Rectal smooth muscle tissue (tissue), 1 donor: Measurements from ENCODE around the gene FAM184B.

Experiments used
- H3K27ac ChIP-seq: one replicate; pipeline ENCODE4 v1.7.0; 2013; ENCODE audit warnings: low read depth, low read length, inconsistent platforms
- H3K27me3 ChIP-seq: one replicate; pipeline ENCODE4 v1.7.0; 2013; ENCODE audit warnings: low read length; ENCODE audit not compliant: control insufficient read depth, insufficient read depth
- H3K36me3 ChIP-seq: one replicate; pipeline ENCODE4 v1.7.0; 2013; ENCODE audit warnings: low read length; ENCODE audit not compliant: control insufficient read depth, insufficient read depth
- H3K4me1 ChIP-seq: one replicate; pipeline ENCODE4 v1.7.0; 2013; ENCODE audit warnings: low read length; ENCODE audit not compliant: control insufficient read depth, insufficient read depth
- H3K4me3 ChIP-seq: one replicate; pipeline ENCODE4 v1.7.0; 2013; ENCODE audit warnings: low read length
- H3K9ac ChIP-seq: one replicate; pipeline ENCODE4 v1.7.0; 2013; ENCODE audit warnings: low read length

FAM184B gene

DNA sequence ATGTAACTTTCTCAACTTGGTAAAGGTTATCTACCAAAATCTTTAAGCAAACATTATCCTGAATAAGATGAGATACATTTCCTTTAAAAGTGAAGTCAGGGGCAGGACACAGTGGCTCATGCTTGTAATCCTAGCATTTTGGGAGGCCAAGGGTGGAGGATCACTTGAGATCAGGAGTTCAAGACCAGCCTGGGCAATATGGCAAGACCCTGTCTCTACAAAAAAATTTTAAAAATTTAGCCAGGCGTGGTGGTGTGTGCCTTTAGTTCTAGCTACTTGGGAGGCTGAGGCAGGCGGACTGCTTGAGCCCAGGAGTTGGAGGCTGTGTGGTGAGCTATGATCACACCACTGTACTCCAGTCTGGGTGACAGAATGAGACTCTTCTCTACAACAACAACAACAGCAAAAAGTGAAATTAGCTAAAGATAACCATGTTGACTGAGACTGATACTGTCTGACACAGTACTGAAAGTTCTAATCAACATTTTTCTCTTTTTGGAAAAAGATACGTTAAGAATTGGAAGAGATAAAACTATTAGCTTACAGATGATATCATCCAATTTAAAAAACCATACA lies 24.2 kb upstream of the FAM184B start:
- no peak overlapping the region for H3K9ac ChIP-seq
- H3K27me3 ChIP-seq, result no peaks in the 10 kb centered on the region
- H3K4me3 ChIP-seq, result no peak overlapping the region
- peaks cover 4% of the 10 kb centered on the region for H3K36me3 ChIP-seq
- H3K27ac ChIP-seq, result no peak overlapping the region
- H3K4me1 ChIP-seq, result peaks cover 17% of the 10 kb centered on the region

DNA sequence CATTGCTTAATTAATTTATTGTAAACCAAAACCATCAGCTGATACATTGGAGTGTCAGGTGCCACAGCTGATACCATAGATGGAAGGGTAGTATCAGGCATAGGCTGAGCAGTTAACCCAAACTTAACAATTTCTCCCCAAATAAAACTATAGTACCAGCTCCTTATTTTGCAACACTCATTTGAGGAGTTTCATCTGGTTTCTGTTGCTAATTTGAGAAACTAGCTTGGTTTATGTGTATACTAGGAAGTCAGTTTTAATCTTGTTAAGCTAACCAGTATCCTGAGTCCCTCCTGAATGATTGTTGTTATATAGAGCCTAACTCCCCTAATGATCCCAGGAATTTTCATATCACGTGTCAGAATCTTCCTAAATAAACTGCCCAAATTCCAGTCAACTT lies 16.4 kb upstream of the FAM184B start:
- Histone ChIP-seq H3K36me3 (peaks cover 2% of the 10 kb centered on the region), H3K9ac (no peak overlapping the region), H3K4me1 (no peaks in the 10 kb centered on the region), H3K4me3 (no peak overlapping the region), H3K27me3 (no peaks in the 10 kb centered on the region), H3K27ac (no peak overlapping the region)

DNA sequence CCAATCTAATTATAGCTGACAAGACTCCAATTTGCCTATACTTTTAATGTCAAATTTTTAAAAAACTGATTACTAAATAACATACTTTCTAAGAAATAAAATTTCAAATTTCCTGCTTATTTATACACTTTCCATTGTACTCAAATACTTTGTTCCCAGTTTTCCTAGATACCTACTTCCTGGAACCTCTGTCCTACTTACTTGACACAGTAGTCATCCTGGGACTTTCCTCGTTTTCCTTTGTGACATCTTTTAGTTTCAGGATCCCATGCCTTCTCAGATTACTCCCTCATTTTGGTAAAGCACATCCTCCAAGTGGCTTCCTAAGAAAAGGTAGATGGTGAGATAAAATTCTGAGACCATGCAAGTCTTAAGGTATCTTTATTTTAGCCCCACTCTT lies 13.3 kb upstream of the FAM184B start:
- H3K4me3 ChIP-seq, result no peak overlapping the region
- H3K27ac ChIP-seq, result no peak overlapping the region
- no peaks in the 10 kb centered on the region for H3K27me3 ChIP-seq
- H3K36me3 ChIP-seq, result no peaks in the 10 kb centered on the region
- no peak overlapping the region for H3K9ac ChIP-seq
- H3K4me1 ChIP-seq, result no peaks in the 10 kb centered on the region

DNA sequence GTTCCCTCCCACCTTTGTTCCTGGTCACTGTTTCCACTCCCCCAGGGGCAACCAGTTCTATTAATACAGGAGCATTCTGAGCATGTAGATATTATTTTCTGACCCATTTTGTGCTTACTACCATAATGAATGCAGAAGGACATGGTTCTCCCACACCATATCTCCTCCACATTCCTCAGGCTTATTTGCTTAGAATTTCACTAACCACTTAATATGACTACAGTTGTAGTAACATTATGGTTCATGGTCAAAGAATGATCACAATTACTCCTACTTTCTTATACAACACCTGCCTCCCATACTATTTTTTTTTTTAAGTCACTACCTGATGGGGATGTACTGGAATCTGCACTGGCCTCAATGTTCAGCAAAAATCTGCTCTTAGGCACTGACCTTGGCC lies 7.5 kb upstream of the FAM184B start:
- H3K9ac ChIP-seq, result no peak overlapping the region
- no peaks in the 10 kb centered on the region for H3K4me1 ChIP-seq

DNA sequence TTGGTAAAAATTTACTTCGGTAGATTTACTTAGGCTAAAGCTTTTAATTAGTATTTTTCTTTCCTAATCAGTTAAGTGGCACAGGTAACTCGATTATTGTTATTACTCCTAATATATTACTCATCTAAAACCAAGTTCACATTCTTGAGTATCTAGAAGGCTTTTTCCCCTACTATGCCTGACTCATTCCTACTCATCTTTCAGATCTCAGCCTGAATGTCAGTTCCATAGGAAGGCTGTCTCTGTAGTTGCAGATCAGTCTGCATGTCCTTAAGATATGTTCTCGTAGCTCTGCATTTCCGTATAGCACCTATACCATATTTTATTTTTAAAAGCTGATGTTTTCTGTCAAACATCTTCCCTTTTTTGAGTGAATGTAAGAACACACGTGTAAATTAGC lies 5.9 kb upstream of the FAM184B start:
- Histone ChIP-seq H3K4me3 (no peak overlapping the region), H3K27me3 (no peaks in the 10 kb centered on the region), H3K4me1 (no peaks in the 10 kb centered on the region), H3K36me3 (no peaks in the 10 kb centered on the region), H3K9ac (no peak overlapping the region), H3K27ac (no peak overlapping the region)

More for the DNA sequence above, 7.5 kb upstream of the FAM184B start:
- H3K36me3 ChIP-seq, result no peaks in the 10 kb centered on the region
- no peak overlapping the region for H3K4me3 ChIP-seq
- no peaks in the 10 kb centered on the region for H3K27me3 ChIP-seq
- no peak overlapping the region for H3K27ac ChIP-seq

DNA sequence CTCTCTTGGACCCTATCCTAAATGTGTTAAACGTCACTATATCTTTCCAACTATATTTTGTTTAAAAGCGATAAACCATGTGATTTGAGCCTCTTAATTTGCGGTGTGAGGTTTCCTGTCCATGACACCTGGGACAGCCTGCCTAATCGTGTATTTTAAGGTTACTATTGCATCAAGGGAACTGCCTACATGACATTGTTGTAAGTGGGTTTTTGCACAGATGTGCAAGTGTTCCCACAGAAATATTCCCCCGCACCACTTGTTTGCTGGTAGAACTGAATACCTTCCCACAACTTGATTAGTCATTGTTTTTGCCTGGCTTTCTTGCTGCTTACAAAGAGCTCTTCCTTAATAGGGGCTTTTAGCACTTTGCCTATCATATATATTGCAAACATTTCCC lies 5.1 kb upstream of the FAM184B start:
- Histone ChIP-seq H3K4me1 (no peaks in the 10 kb centered on the region), H3K36me3 (no peaks in the 10 kb centered on the region), H3K9ac (no peak overlapping the region), H3K4me3 (no peak overlapping the region), H3K27ac (no peak overlapping the region), H3K27me3 (peaks cover 6% of the 10 kb centered on the region)

DNA sequence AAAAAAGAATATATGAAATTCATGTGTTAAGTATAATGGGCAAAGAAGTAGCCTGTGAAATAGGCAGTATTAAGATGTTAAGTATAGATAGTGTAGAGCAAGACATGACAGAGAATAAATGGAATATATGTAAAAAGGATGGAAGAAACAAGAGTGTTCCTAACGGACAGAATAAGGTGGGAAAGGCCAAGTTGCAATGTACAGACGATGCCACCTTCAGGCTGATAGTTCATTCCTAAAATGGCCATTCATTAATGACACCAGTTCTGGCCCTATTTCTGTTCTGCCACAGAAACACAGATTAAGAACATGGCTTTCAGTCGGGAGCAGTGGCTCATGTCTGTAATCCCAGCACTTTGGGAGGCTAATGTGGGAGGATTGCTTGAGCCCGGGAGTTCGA lies 4.4 kb upstream of the FAM184B start:
- Histone ChIP-seq H3K27me3 (peaks cover 6% of the 10 kb centered on the region), H3K4me1 (no peaks in the 10 kb centered on the region), H3K36me3 (no peaks in the 10 kb centered on the region), H3K9ac (no peak overlapping the region), H3K27ac (no peak overlapping the region), H3K4me3 (no peak overlapping the region)

DNA sequence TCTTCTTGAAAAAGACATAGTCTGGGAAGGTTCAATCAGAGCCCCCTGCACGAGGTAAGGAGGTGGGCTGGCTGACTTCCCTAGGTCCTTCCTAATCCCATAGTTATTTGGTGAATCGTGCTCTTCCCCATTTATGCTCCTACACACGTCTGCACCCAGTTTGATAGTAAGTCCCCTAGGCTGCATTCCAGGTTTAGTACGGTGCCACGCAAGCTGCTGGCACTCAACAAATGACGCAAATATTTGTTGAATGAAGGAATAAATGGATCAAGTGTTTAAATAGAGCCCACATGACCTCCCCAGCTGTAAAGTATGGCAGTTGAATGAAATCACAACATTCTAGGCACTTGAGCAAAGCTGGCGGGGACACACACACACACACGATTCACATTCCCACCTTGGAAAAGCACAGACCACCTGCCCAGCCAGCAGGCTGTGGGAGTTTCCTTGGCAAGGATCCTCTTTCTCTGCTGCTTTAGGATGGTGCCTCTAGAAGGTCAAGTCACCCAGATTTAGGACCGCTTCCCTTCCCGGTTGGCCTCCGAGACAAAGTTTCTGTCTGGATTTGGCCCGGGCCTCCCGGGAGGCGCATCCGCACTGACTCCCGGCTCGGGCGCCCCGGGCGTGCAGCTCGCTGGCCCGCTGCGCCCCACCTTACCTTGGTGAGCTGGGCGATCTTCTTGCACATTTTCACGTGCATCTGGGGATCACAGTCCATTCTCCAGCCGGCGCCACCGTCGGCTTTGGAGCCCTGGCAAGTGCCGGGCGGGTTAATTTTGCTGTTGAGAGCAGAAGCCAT lies 721 bp downstream of the FAM184B start:
- no peak overlapping the region for H3K27ac ChIP-seq
- H3K27me3 ChIP-seq, result peaks cover 12% of the 10 kb centered on the region
- H3K4me1 ChIP-seq, result peaks cover 5% of the 10 kb centered on the region
- H3K9ac ChIP-seq, result no peak overlapping the region
- H3K4me3 ChIP-seq, result peak overlapping the region; percentile 61
- H3K36me3 ChIP-seq, result no peaks in the 10 kb centered on the region

DNA sequence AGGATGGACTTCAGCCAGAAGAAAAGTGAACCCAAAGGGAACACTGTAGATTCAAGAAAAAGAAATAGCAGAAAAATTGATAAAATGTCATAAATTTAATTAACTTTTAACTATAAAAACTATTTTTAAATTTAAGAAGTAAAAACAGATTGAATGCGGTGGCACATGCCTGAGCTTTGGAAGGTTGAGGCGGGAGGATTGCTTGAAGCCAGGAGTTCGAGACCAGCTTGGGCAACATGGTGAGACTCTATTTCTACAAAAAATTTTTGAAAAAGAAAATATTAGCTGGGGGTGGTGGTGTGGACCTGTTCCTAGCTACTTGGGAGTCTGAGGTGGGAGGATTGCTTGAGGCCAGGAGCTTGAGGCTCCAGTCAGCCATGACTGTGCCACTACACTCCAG lies 3.0 kb downstream of the FAM184B start:
- Histone ChIP-seq H3K4me1 (peaks cover 5% of the 10 kb centered on the region), H3K27me3 (peaks cover 12% of the 10 kb centered on the region)

DNA sequence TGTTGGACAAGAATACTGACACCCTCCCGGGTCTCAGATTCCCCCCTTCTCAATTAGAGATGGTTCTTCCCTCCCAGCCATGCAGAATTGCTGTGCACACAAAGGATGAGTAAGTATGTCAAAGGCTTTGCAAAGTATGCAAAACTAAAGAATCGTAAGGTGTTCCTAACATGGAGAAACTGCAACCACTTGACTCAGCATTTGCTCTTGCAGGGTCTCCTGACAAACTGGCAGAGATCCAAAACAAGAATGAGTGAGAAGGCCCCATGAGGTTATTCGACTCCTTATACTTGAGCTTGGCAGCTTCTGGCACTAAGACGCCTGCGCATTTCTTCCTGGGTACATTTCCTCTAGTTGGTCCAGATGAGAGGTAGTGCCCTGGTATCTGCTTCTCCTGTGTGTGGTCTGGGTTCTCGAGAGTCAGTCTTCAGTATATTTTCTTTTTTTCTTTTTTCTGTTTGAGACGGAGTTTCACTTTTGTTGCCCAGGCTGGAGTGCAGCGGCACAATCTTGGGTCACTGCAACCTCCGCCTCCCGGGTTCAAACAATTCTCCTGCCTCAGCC lies 8.2 kb downstream of the FAM184B start:
- H3K4me3 ChIP-seq, result no peak overlapping the region
- no peaks in the 10 kb centered on the region for H3K27me3 ChIP-seq
- no peaks in the 10 kb centered on the region for H3K4me1 ChIP-seq
- no peaks in the 10 kb centered on the region for H3K36me3 ChIP-seq
- H3K9ac ChIP-seq, result no peak overlapping the region
- no peak overlapping the region for H3K27ac ChIP-seq

More for the DNA sequence above, 3.0 kb downstream of the FAM184B start:
- H3K36me3 ChIP-seq, result no peaks in the 10 kb centered on the region
- no peak overlapping the region for H3K27ac ChIP-seq
- no peak overlapping the region for H3K9ac ChIP-seq
- H3K4me3 ChIP-seq, result no peak overlapping the region

DNA sequence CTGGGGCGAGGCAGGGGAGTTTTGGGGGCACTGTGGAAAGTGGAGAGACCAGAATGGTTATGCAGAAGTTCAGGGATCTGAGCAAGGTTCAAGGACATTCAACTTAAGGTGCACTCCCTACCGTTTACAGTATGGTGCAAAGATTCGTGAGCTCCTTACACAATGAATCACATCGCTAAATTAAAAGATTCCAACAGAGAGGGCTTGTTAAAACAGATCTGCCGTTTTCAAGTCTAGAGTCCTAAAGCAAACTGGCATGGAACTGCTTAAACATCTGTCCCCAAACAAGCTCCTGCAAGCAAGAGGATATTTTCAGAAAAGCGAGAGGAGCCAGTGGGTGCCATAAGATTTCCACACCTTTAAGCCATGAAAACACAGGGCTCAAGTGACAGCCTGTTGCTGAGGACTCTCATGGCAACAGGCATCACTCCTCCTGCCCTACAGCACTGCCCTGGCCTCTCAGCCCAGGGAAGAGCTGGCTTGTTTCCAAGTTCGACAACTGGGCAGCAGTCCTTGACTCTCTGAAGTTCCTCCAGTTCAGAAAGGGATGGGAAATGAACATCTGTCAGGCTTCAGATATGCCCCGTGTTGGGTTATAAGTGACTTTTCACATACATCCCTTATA lies 10.0 kb downstream of the FAM184B start:
- Histone ChIP-seq H3K4me1 (no peaks in the 10 kb centered on the region), H3K27me3 (no peaks in the 10 kb centered on the region), H3K4me3 (no peak overlapping the region), H3K36me3 (no peaks in the 10 kb centered on the region), H3K9ac (no peak overlapping the region), H3K27ac (no peak overlapping the region)

DNA sequence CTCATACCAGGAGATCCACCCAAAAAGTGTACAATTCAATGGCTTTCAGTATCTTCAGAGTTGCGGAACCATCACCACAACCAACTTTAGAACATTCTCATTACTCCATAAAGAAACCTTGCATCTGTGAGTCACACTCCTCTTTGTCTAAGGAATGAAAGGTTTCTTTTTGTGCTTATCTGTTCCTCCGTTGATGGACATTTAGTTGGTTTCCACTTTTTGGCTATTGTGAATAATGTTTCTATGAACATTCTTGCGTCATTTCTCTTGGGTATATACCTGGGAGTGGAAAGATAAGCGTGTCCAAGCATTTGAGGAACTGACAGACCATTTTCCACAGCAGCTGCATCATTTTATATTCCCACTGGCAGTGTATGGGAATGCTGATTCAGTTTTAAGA lies 10.6 kb downstream of the FAM184B start:
- Histone ChIP-seq H3K36me3 (no peaks in the 10 kb centered on the region), H3K27ac (no peak overlapping the region), H3K4me1 (no peaks in the 10 kb centered on the region), H3K9ac (no peak overlapping the region), H3K27me3 (no peaks in the 10 kb centered on the region), H3K4me3 (no peak overlapping the region)
